Neural progenitor cell (in vitro differentiated cells): ENCODE measurements around the gene GREM1.

Experiments used
- EZH2 ChIP-seq: fragments of 200-600 bp; sonication (generic); IDR thresholded peaks from 2 replicates; pipeline ENCODE4 v1.6.1; 2017; ENCODE audit warnings: antibody characterized with exemption, mild to moderate bottlenecking, moderate library complexity
- TF ChIP-seq, protein P1 (sequence below): fragments of 200-600 bp; sonication (generic); IDR thresholded peaks from 2 replicates; pipeline ENCODE4 v1.5.1; 2017; ENCODE audit warnings: antibody characterized with exemption, mild to moderate bottlenecking

GRCh38 chr15:32736701-32737061 is 18.9 kb downstream of the GREM1 start:
- TF ChIP-seq, protein P1, sequence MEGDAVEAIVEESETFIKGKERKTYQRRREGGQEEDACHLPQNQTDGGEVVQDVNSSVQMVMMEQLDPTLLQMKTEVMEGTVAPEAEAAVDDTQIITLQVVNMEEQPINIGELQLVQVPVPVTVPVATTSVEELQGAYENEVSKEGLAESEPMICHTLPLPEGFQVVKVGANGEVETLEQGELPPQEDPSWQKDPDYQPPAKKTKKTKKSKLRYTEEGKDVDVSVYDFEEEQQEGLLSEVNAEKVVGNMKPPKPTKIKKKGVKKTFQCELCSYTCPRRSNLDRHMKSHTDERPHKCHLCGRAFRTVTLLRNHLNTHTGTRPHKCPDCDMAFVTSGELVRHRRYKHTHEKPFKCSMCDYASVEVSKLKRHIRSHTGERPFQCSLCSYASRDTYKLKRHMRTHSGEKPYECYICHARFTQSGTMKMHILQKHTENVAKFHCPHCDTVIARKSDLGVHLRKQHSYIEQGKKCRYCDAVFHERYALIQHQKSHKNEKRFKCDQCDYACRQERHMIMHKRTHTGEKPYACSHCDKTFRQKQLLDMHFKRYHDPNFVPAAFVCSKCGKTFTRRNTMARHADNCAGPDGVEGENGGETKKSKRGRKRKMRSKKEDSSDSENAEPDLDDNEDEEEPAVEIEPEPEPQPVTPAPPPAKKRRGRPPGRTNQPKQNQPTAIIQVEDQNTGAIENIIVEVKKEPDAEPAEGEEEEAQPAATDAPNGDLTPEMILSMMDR: no peak
- TF ChIP-seq EZH2: no peak
